Neural progenitor cell (in vitro differentiated cells): ENCODE measurements around the gene ADORA2A.

Source experiments
- CTCF ChIP-seq: fragments of 200-600 bp; sonication (generic); IDR thresholded peaks from 2 replicates; pipeline ENCODE4 v1.5.1; 2017; ENCODE audit warnings: antibody characterized with exemption, mild to moderate bottlenecking
- EZH2 ChIP-seq: fragments of 200-600 bp; sonication (generic); IDR thresholded peaks from 2 replicates; pipeline ENCODE4 v1.6.1; 2017; ENCODE audit warnings: antibody characterized with exemption, mild to moderate bottlenecking, moderate library complexity
- EZH2phosphoT487 ChIP-seq: fragments of 200-600 bp; sonication (generic); IDR thresholded peaks from 2 replicates; pipeline ENCODE4 v1.6.1; 2017; ENCODE audit warnings: antibody characterized with exemption

- TF ChIP-seq CTCF, result no peak
- no peak for TF ChIP-seq EZH2
- no peak for TF ChIP-seq EZH2phosphoT487
These were observed 46.8 kb downstream of the ADORA2A start for GRCh38 chr22:24474221-24474620.
